HL-60 (cell line): ENCODE data around the gene GLIS1.

Experiments
- DNase-seq, 2 experiments: peaks; one replicate each; pipeline ENCODE4 v3.0.0-alpha.2; 2010 to 2020; ENCODE audit warnings: low read depth in 1 of 2, low spot score in 1 of 2
- H3K27ac ChIP-seq: fragments of 250-450 bp; sonication (Bioruptor Pico); replicated peaks from 2 replicates; pipeline ENCODE4 v1.5.1; 2020; ENCODE audit warnings: mild to moderate bottlenecking, moderate library complexity
- H3K27me3 ChIP-seq: fragments of 250-450 bp; sonication (Bioruptor Pico); 2 replicates; pipeline ENCODE4 v1.5.1; 2021; ENCODE audit warnings: mild to moderate bottlenecking, moderate library complexity; ENCODE audit not compliant: insufficient read depth, poor library complexity, severe bottlenecking
- H3K4me3 ChIP-seq: replicated peaks from 2 replicates; pipeline ENCODE4 v1.5.1; 2011; ENCODE audit warnings: mild to moderate bottlenecking, control low read depth, low read length; ENCODE audit not compliant: insufficient read depth
- CTCF ChIP-seq: IDR thresholded peaks from one replicate; pipeline ENCODE4 v1.5.1; 2011; ENCODE audit warnings: low read length, control low read depth, inconsistent platforms; ENCODE audit not compliant: insufficient read depth
- GABPA ChIP-seq: IDR thresholded peaks from 2 replicates; pipeline ENCODE4 v1.6.1; 2012; ENCODE audit warnings: low read depth
- POLR2AphosphoS5 ChIP-seq: IDR thresholded peaks from 2 replicates; pipeline ENCODE4 v1.6.1; 2012; ENCODE audit warnings: low read depth
- SPI1 ChIP-seq: IDR thresholded peaks from 2 replicates; pipeline ENCODE4 v1.6.1; 2012; ENCODE audit warnings: low read depth, mild to moderate bottlenecking, borderline replicate concordance
- TF ChIP-seq, protein P1 (sequence below): IDR thresholded peaks from 2 replicates; pipeline ENCODE4 v1.6.1; 2012; ENCODE audit warnings: low read depth; ENCODE audit not compliant: insufficient replicate concordance

GLIS1 gene

DNA sequence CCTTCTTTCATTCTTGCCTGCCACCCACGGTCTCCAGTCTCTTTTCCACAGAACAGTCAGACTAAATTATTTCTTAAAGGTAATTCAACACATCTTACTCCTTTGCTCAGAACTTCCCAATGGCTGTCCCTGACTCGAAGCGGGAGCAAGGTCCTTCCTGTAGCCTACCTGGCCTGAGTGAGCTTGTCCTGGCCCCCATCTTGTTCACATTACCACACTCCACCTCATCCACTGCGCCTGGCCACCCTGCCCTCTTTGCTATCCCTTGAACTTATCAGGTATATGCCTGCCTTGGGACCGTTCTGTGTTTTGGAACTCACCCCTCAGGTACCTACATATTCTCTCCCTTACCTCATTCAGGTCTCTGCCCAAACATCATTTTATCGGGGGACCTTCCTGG, 13.3 kb upstream of the GLIS1 start:
- TF ChIP-seq POLR2AphosphoS5 (no peak), SPI1 (no peak), CTCF (no peak), GABPA (no peak)
- TF ChIP-seq, protein P1, sequence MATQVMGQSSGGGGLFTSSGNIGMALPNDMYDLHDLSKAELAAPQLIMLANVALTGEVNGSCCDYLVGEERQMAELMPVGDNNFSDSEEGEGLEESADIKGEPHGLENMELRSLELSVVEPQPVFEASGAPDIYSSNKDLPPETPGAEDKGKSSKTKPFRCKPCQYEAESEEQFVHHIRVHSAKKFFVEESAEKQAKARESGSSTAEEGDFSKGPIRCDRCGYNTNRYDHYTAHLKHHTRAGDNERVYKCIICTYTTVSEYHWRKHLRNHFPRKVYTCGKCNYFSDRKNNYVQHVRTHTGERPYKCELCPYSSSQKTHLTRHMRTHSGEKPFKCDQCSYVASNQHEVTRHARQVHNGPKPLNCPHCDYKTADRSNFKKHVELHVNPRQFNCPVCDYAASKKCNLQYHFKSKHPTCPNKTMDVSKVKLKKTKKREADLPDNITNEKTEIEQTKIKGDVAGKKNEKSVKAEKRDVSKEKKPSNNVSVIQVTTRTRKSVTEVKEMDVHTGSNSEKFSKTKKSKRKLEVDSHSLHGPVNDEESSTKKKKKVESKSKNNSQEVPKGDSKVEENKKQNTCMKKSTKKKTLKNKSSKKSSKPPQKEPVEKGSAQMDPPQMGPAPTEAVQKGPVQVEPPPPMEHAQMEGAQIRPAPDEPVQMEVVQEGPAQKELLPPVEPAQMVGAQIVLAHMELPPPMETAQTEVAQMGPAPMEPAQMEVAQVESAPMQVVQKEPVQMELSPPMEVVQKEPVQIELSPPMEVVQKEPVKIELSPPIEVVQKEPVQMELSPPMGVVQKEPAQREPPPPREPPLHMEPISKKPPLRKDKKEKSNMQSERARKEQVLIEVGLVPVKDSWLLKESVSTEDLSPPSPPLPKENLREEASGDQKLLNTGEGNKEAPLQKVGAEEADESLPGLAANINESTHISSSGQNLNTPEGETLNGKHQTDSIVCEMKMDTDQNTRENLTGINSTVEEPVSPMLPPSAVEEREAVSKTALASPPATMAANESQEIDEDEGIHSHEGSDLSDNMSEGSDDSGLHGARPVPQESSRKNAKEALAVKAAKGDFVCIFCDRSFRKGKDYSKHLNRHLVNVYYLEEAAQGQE: no peak
- no peak for DNase-seq
- Histone ChIP-seq H3K4me3 (no peak overlapping the region), H3K27me3 (no peaks in the 10 kb centered on the region), H3K27ac (no peak overlapping the region)

DNA sequence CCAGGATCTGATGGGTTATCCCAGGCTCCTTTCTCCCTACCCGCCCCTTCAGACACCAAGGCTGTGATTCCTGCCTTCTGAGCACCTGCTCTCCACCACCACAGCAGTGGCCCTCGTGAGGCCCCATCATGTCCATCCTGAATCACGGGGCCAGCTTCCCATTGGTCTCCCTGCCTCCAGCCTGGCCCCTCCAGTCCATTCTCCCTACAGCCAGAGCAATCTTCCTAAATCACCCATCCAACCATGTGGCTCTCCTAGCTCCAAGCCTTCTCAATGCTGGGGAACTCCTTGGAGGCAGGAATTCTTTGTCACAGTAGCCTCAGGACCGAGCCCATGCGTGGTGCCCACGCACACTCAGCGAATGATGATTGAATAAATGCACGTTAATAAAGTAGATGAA, 8.9 kb upstream of the GLIS1 start:
- TF ChIP-seq POLR2AphosphoS5: no peak
- TF ChIP-seq SPI1: no peak
- TF ChIP-seq CTCF: no peak
- no peak for TF ChIP-seq GABPA
- TF ChIP-seq, protein P1: no peak
- no peak overlapping the region for H3K4me3 ChIP-seq
- no peaks in the 10 kb centered on the region for H3K27me3 ChIP-seq
- no peak overlapping the region for H3K27ac ChIP-seq
- DNase-seq: no peak

GRCh38 chr1:53740621-53741105, 1.7 kb upstream of the GLIS1 start:
- H3K4me3 ChIP-seq: no peak overlapping the region
- no peak overlapping the region for H3K27ac ChIP-seq
- peaks cover 42% of the 10 kb centered on the region for H3K27me3 ChIP-seq
- DNase-seq: no peak
- TF ChIP-seq POLR2AphosphoS5 (no peak), CTCF (no peak), SPI1 (no peak), GABPA (no peak)
- TF ChIP-seq, protein P1: no peak
